Body of pancreas (tissue), 4 donors: ENCODE results near the gene FCRLB.
A peak's percentile ranks its signal among the peaks of the same experiment; 100 is the strongest.

Experiments used
- CTCF ChIP-seq, 7 experiments: fragments of 450-650 bp in 4 of 7; fragments of 200-600 bp in 3 of 7; sonication (generic) in 3 of 7; IDR thresholded peaks; one replicate each; pipeline ENCODE4 v1.5.1; 2016 to 2019; ENCODE audit warnings: antibody characterized with exemption in 7 of 7
- POLR2A ChIP-seq, 3 donors: fragments of 450-650 bp; IDR thresholded peaks; one replicate each; pipeline ENCODE4 v1.6.1; 2016; ENCODE audit warnings: antibody characterized with exemption in 3 of 3, mild to moderate bottlenecking in 2 of 3

DNA sequence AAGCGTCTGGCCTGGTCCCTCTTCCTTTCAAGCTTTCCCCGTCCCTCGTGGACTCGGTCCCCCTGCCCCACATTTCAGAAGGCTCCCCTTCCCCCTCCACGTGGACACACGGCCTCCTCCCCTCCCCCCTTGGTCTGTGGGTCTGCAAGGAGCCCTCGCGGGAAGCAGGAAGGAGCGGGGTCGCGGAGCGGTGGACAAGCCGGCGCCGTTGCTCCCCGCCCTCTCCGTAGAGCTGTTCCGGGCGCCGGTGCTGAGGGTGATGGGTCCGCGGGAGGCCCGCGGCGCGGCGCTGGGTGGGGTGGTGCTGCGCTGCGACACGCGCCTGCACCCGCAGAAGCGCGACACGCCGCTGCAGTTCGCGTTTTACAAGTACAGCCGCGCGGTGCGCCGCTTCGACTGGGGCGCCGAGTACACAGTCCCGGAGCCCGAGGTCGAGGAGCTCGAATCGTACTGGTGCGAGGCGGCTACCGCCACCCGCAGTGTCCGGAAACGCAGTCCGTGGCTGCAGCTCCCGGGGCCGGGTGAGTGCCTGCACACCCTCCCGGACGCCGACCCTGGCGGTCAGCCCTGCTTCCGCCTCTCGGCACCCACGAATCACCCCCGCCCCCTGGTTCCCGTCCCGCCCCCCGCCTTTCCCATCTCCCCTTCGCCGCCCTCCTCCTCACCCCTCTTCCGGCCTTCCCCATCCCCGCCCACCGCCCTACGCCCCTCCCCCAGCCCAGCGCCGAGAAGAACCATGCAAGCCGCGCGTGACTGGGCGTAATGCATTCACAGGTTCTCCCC lies 5.3 kb downstream of the FCRLB start:
- TF ChIP-seq CTCF (IDR thresholded peaks at IDR 0.05): peak in 4 of 7 experiments; percentile 23 to 35 (median 28)
- peak; percentile 68 to 89 (median 85) for TF ChIP-seq POLR2A (IDR thresholded peaks at IDR 0.05)
